ENCODE results near the gene PPFIBP2.
"Not testable (repeated sequence)": the region's sequence is repeated elsewhere in the genome, so short reads cannot be mapped to it uniquely, and the experiment has no call there.

Gene PPFIBP2

GRCh38 chr11:7499081-7499480 is 14.7 kb upstream of the PPFIBP2 start:
- no peak for DNase-seq (ENCODE audit: low read depth, low spot score)

- DNase-seq (ENCODE audit: low read depth, low spot score), result no peak
These were observed 13.5 kb upstream of the PPFIBP2 start for GRCh38 chr11:7500251-7500650.

- no peak for DNase-seq (ENCODE audit: low read depth, low spot score)
These were observed 12.5 kb upstream of the PPFIBP2 start for GRCh38 chr11:7501251-7501650.

GRCh38 chr11:7501894-7502293 is 11.9 kb upstream of the PPFIBP2 start:
- no peak for DNase-seq (ENCODE audit: low read depth, low spot score)

- no peak for DNase-seq (ENCODE audit: low read depth, low spot score)
These were observed 7.6 kb upstream of the PPFIBP2 start for GRCh38 chr11:7506243-7506642.

- DNase-seq (ENCODE audit: low read depth, low spot score), result no peak
These were observed 5.7 kb upstream of the PPFIBP2 start for GRCh38 chr11:7508087-7508486.

GRCh38 chr11:7509966-7510365 is 3.8 kb upstream of the PPFIBP2 start:
- no peak for DNase-seq (ENCODE audit: low read depth, low spot score)

- DNase-seq (ENCODE audit: low read depth, low spot score), result no peak
These were observed 2.4 kb upstream of the PPFIBP2 start for GRCh38 chr11:7511401-7511800.

GRCh38 chr11:7512525-7513233 is 1.1 kb upstream of the PPFIBP2 start:
- no peak for DNase-seq (ENCODE audit: low read depth, low spot score)

- no peak for DNase-seq (ENCODE audit: low read depth, low spot score)
These were observed 346 bp downstream of the PPFIBP2 start for GRCh38 chr11:7514099-7514591.

- no peak for DNase-seq (ENCODE audit: low read depth, low spot score)
These were observed 1.7 kb downstream of the PPFIBP2 start for GRCh38 chr11:7515447-7515886.

- no peak for DNase-seq (ENCODE audit: low read depth, low spot score)
These were observed 2.7 kb downstream of the PPFIBP2 start for GRCh38 chr11:7516475-7516874.

GRCh38 chr11:7517743-7518142 is 3.9 kb downstream of the PPFIBP2 start:
- not testable (repeated sequence) for DNase-seq (ENCODE audit: low read depth, low spot score)

- no peak for DNase-seq (ENCODE audit: low read depth, low spot score)
These were observed 5.2 kb downstream of the PPFIBP2 start for GRCh38 chr11:7518811-7519562.

GRCh38 chr11:7520011-7520942 is 6.5 kb downstream of the PPFIBP2 start:
- DNase-seq (ENCODE audit: low read depth, low spot score), result no peak

GRCh38 chr11:7520981-7521487 is 7.2 kb downstream of the PPFIBP2 start:
- DNase-seq (ENCODE audit: low read depth, low spot score), result no peak

- DNase-seq (ENCODE audit: low read depth, low spot score), result no peak
These were observed 8.3 kb downstream of the PPFIBP2 start for GRCh38 chr11:7522121-7522520.

GRCh38 chr11:7522546-7522945 is 8.7 kb downstream of the PPFIBP2 start:
- no peak for DNase-seq (ENCODE audit: low read depth, low spot score)

- no peak for DNase-seq (ENCODE audit: low read depth, low spot score)
These were observed 9.8 kb downstream of the PPFIBP2 start for GRCh38 chr11:7523416-7524210.

GRCh38 chr11:7524462-7525235 is 10.8 kb downstream of the PPFIBP2 start:
- no peak for DNase-seq (ENCODE audit: low read depth, low spot score)
